GM21381 (cell line): ENCODE results near the gene NFASC.

Experiments used
- ATAC-seq: cut with Tn5 transposase; IDR thresholded peaks from one replicate; pipeline ENCODE4 v1.9.1; 2021; ENCODE audit warnings: mild to moderate bottlenecking, moderate library complexity; ENCODE audit not compliant: unreplicated experiment

NFASC gene

GRCh38 chr1:204887846-204888245, 17.2 kb downstream of the NFASC start:
- no peak for ATAC-seq

GRCh38 chr1:204888294-204888693, 17.6 kb downstream of the NFASC start:
- ATAC-seq, result no peak

DNA sequence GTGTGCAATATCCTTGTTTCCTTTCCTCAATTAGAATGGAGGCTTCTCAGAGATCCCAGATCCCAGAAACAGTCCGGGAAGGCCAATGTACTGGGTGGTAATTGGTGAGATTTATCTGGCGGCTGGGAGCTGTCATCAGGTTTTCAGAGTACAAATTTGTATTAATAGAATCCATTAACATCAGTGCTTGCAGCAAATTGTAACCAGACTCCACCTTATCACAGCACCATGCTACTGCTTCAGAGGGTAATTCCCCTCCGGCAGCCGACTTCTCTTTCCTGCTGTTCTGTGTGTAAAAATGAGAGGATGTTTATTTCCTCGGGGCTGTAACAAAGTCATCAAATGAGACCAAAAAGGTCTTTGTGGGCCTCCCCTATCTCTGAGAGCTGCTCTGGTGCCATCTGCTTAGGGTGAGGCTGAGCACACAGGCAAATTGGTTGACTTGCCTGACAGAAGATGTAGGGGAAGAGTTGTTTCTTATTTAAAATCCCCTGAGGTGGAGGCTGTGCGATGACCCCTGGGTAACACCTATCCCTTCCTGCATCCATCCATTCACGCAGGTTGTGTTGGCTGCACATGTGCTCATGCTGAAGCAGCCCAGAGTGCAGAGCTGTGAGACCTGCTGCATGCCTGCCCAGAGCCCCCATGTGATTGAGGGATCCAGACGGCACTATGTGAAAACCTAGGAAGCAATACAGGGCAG, 19.2 kb downstream of the NFASC start:
- no peak for ATAC-seq

DNA sequence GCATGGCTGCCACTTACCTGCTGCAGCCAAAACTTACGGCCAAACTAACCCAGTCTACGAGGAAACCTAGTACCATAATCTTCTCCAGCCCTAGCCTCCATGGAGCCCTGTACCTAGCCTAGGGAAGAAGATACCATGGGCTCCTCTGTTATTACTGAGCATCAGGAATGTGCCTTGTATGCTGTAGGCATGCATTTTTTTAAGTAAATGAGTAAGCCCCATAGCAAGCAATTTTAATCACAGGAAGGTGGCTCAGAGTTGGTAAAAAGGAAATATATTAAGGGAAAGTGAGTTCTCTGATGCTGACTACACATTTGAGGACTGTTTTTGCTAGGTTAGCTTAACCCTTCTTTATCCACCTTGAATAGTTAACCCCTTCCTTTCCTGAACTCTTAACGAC, 21.2 kb downstream of the NFASC start:
- ATAC-seq, result no peak

DNA sequence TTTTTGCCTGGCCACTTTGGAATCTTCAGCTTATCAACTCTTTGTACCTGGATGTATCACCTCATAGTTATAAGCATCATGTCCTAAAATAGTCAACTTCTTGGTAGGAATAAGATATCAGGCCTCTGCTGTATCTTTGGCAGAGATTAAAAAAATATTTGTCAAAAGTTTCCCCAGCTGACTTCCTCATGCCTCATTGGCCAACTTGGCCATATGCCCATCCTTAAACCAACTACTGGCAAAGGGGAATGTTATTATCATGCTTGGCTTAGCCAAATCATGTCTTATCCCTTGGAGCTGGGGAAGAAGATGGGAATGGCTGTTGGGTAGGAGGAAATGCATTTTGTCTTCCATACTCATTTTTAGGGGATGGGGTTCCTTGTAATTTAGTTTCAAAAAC, 23.4 kb downstream of the NFASC start:
- ATAC-seq, result no peak

DNA sequence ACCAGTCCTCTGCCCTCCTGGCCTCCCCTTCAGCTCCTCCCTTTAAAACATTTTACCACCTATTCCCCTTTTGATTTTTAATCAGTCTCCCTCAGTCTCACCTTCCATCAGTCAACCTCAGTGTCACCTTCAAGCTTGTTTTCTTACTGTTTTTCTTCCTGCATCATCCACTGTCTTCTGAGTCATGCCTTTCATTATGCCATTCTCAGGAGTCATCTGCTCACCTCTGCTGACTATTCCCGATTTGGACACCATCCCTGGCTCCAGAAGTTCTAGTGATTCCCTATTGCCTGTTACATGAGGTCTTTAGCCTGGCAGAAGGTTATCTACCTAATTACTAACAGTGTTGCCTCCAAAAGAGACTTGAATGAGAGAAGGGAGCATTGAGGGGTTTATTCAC, 23.9 kb downstream of the NFASC start:
- no peak for ATAC-seq

DNA sequence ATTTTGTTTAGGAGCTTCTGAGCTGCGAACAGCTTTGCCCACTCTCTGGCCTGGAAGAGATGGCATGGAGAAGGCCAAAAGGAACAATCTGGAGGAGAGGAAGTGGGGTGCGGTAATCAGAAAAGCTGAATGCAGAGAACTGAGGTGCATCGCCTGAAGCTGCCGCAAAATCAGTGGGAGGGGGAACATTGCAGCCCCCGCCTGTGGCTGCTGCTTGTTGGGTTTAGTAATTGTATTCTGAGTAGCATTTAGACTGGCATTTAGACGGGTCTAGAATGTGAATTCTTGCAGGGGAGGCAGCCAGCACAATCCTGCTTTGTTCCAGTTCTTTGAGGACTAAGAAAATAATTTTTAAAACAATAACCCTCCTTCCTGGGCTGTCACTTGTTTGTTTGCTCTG, 25.4 kb downstream of the NFASC start:
- no peak for ATAC-seq

GRCh38 chr1:204896787-204897469, 26.3 kb downstream of the NFASC start:
- ATAC-seq, result no peak

DNA sequence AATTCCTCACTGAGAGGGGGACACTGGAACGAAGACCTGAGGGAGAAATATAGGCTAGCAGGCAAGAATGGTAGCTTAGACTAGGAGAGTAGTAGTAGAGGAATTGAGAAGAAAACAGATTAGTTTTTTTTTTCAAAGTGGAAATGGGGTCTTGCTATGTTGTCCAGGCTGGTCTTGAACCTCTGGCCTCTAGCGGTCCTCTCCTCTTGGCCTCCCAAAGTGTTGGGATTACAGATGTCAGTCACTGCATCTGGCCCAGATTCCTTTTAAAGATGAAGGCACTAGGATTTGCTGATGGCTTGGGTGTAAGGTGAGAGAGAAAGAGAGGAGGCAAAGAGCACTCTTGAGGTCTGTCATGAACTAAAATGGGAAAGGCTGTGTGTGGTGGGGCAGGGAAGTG, 30.1 kb downstream of the NFASC start:
- ATAC-seq, result no peak

DNA sequence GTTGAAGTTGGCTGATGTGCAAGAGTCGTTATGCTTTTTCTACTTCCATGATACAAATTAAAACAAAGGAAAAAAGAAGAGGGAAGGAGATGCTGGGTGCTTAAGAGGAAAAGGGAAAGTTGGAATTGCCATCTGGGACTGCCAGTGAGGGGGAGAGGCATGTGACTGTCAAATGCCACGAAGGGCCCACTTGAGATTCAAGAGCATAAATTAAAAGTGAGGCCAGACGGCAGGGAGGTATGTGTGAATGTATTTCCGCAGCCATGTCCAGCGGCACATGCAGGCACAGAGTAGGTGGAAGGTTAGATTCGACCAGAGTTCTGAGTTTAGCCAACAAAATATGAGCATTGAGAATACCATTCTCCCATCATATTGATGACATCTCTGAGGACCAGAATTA, 32.0 kb downstream of the NFASC start:
- ATAC-seq, result no peak

GRCh38 chr1:204904228-204904810, 33.7 kb downstream of the NFASC start:
- no peak for ATAC-seq

GRCh38 chr1:204909109-204909508, 38.4 kb downstream of the NFASC start:
- ATAC-seq, result no peak

- ATAC-seq, result no peak
Observed at GRCh38 chr1:204915861-204916495, 45.3 kb downstream of the NFASC start.

DNA sequence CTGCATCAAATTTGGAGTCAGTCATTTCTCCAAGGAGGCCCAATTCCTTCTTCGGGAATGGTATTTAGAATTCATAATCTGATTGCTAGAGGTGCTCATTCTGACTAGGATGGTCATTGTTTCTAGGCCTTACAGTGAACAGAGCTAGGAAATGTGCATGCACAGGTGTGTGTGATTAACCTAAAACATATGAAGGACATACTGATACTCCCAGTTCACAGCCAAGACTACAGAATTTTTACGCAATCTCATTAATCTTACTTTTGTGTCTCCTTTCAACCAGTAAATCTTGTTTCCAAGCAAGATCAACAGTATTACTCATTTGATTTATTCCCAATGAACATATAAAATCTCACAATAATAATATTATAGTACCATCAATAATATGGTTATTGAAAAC, 47.1 kb downstream of the NFASC start:
- ATAC-seq, result no peak

GRCh38 chr1:204920511-204920910, 49.8 kb downstream of the NFASC start:
- ATAC-seq, result no peak

GRCh38 chr1:204920967-204921366, 50.3 kb downstream of the NFASC start:
- no peak for ATAC-seq

DNA sequence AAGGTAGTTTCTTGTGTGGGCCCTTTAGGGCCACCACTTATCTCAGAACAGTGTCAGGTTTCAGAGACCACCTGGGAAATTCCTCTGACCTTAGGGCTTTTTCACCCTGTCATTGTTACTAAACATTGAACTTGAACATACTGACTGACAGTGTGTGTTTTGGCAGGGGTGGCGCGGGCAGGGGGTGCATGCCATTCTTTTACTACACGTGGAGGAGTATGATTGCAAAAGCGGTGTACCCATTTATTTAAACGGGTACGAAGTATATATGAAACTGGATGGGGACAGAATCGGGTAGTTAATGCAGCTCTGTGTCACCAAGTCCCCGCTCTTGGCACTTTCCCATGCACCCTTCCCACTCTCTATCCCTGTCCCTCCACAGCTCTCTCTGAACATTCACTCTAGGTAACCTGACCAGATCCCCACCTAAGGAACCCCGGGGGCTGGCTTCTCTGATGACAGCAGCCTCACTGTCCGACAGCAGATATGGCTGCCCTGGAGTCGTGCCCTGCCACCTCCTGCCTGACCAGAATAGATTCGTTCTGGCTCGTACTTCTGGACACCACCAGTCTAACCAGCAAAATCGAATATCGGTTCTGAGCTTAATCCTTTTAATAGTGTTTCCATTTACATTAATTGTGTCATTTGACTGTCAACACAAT, 51.3 kb downstream of the NFASC start:
- ATAC-seq, result no peak

DNA sequence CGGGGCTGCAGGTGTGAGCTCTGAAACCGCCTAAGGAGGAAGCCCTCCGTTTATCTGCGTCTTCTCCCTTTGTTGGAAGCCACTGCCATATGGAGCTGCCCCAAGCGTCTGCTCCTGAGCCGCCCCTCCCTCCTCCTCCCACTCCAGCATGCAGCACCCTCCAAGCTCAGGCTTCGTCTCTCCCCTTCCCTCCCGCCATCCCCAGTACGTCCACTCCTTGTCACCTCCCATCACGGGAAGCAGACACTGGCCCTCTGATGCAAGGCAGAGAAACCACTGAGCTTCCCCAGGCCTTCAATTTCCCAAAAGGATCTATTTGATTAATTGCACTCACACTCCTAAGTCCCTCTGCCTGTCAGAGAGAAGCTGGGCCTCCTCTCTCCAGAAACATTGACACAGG, 52.5 kb downstream of the NFASC start:
- no peak for ATAC-seq

DNA sequence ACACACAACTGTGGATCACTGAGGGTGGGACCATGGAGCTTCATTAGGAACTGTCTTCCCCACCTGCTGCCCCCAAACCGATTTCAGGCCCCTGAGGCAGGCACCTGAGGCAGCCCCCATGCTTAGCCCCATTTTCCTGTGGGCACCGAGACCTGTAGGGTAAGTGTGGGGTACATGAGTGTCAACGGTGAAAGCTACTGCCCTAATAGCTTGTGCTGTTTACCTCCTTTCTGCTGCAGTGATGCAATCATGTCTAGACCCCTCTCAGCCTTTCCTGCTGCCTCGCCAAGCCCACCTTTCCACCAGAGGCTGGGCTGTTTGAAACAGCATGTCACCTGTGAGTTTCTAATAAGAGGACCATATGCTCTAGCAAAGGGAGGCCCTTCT, 53.0 kb downstream of the NFASC start:
- no peak for ATAC-seq

DNA sequence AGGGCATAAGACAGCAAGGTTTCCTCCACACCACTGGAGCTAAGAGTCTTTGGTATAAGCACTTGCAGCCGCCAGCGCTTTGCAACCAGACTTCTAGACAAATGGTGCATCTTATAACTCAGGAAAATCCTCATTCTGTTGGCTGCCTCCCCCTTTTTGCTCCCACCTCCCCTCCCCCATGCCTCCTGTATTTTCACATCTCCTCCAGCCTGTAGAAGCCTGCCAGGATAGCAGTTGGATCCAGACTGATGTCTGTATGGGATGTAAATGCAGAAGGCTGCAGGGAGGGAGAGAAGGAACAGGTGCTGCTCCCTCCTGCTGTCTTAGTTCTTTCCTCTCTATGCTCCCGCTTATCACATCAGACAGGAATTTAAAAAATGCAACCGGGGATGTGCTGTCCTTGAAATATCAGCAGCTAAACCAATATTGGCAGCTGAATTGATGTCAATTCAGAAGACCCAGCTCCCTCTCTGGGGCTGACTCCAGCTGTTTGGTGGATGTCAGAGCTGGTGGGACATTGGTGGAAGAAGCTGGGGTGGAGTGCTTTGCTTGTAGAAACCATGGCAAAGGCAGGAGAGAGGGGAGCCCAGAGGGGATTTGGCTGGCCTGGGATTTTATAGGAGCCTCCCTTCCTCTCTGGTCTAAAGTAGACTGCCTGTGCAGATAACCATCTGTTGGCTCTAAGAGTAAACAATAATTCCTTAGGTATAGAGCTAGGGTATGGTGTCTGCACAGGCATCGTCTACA, 53.5 kb downstream of the NFASC start:
- ATAC-seq, result no peak

GRCh38 chr1:204925701-204926100, 55.0 kb downstream of the NFASC start:
- ATAC-seq, result no peak
